Measurements from ENCODE around the gene SNX12.
"Not testable (repeated sequence)": the region's sequence is repeated elsewhere in the genome, so short reads cannot be mapped to it uniquely, and the experiment has no call there.

SNX12 gene

DNA sequence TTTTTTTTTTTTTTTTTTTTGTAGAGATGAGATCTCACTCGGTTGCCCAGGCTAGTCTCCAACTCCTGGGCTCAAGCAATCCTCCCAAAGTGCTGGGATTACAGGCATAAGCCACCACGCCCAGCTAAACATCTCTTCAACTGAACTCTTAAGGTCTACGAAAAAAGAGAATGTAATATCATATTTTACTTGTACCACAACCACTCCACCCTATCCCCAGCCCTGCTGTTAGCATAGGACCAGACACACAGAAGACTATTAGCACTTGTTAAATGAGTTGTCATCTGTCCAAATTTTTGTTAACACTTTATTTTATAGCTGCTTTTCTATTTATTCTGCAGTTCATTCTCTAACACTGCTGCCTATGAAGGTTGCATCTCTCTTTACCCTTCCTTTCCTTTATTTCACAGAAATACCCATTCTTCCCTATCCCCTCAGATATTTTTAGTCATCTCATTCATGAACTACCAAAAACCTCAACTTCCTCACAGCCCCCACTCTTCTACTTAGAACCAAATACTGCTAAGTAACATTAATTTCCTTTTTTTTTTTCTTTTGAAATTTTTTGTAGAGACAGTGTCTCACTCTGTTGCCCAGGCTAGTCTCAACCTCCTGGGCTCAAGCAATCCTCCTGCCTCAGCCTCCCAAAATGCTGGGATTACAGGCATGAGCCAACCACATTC, 10.1 kb downstream of the SNX12 start:
- H3K27ac ChIP-seq (ENCODE audit: low read depth in 2 of 2, low read length in 2 of 2) = no peak overlapping the region
- H3K9me3 ChIP-seq (ENCODE audit: control insufficient read depth in 2 of 2, low read length in 2 of 2) = no peaks in the 10 kb centered on the region
- no peaks in the 10 kb centered on the region for H3K4me1 ChIP-seq (ENCODE audit: control insufficient read depth in 2 of 2, insufficient read depth in 2 of 2, low read length in 2 of 2)
- H3K9ac ChIP-seq (ENCODE audit: low read depth in 1 of 2, low read length in 2 of 2) = no peak overlapping the region
- peaks cover 0 to 2% of the 10 kb centered on the region in 2 donors for H3K27me3 ChIP-seq (ENCODE audit: control insufficient read depth in 2 of 2, insufficient read depth in 2 of 2, low read length in 2 of 2)
- peaks cover 6 to 17% of the 10 kb centered on the region in 2 donors for H3K36me3 ChIP-seq (ENCODE audit: control insufficient read depth in 2 of 2, insufficient read depth in 2 of 2, low read length in 2 of 2)
- H3K4me3 ChIP-seq (ENCODE audit: low read length in 2 of 2) = no peak overlapping the region

- Histone ChIP-seq H3K36me3 (ENCODE audit: control insufficient read depth in 2 of 2, insufficient read depth in 2 of 2, low read length in 2 of 2) (peaks cover 6 to 17% of the 10 kb centered on the region in 2 donors), H3K4me1 (ENCODE audit: control insufficient read depth in 2 of 2, insufficient read depth in 2 of 2, low read length in 2 of 2) (no peaks in the 10 kb centered on the region), H3K9me3 (ENCODE audit: control insufficient read depth in 2 of 2, low read length in 2 of 2) (no peaks in the 10 kb centered on the region), H3K4me3 (ENCODE audit: low read length in 2 of 2) (no peak overlapping the region), H3K9ac (ENCODE audit: low read depth in 1 of 2, low read length in 2 of 2) (no peak overlapping the region), H3K27me3 (ENCODE audit: control insufficient read depth in 2 of 2, insufficient read depth in 2 of 2, low read length in 2 of 2) (peaks cover 0 to 2% of the 10 kb centered on the region in 2 donors), H3K27ac (ENCODE audit: low read depth in 2 of 2, low read length in 2 of 2) (no peak overlapping the region)
These were observed 11.3 kb downstream of the SNX12 start for GRCh38 chrX:71056867-71057266.

GRCh38 chrX:71053217-71053621, 14.9 kb downstream of the SNX12 start:
- no peak overlapping the region for H3K9ac ChIP-seq (ENCODE audit: low read depth in 1 of 2, low read length in 2 of 2)
- no peaks in the 10 kb centered on the region for H3K9me3 ChIP-seq (ENCODE audit: control insufficient read depth in 2 of 2, low read length in 2 of 2)
- no peaks in the 10 kb centered on the region for H3K4me1 ChIP-seq (ENCODE audit: control insufficient read depth in 2 of 2, insufficient read depth in 2 of 2, low read length in 2 of 2)
- H3K36me3 ChIP-seq (ENCODE audit: control insufficient read depth in 2 of 2, insufficient read depth in 2 of 2, low read length in 2 of 2) = no peaks in the 10 kb centered on the region
- H3K27me3 ChIP-seq (ENCODE audit: control insufficient read depth in 2 of 2, insufficient read depth in 2 of 2, low read length in 2 of 2) = no peaks in the 10 kb centered on the region
- H3K4me3 ChIP-seq (ENCODE audit: low read length in 2 of 2) = no peak overlapping the region
- no peak overlapping the region for H3K27ac ChIP-seq (ENCODE audit: low read depth in 2 of 2, low read length in 2 of 2)

DNA sequence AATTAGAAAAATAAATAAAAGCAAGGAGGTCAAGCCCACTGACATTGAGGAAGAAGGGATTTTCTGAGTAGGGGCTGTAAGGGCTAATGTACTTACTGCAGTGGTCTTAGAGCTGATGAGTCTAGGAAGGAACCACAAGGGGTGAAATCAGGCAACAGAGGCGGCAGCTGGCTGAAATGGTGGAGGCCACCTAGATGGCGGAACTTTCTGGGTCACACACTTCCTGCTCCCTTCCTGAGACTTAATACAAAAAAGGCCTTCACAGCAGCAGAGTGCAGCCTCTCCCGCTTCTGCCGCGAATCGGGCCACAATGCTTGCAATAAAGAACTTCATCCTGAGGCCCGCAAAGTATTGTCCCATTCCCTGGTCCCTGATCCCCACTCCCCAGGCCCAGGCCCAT, 15.4 kb downstream of the SNX12 start:
- no peak overlapping the region for H3K27ac ChIP-seq (ENCODE audit: low read depth in 2 of 2, low read length in 2 of 2)
- no peaks in the 10 kb centered on the region for H3K36me3 ChIP-seq (ENCODE audit: control insufficient read depth in 2 of 2, insufficient read depth in 2 of 2, low read length in 2 of 2)
- H3K4me1 ChIP-seq (ENCODE audit: control insufficient read depth in 2 of 2, insufficient read depth in 2 of 2, low read length in 2 of 2) = no peaks in the 10 kb centered on the region
- H3K27me3 ChIP-seq (ENCODE audit: control insufficient read depth in 2 of 2, insufficient read depth in 2 of 2, low read length in 2 of 2) = no peaks in the 10 kb centered on the region
- no peak overlapping the region for H3K4me3 ChIP-seq (ENCODE audit: low read length in 2 of 2)
- H3K9me3 ChIP-seq (ENCODE audit: control insufficient read depth in 2 of 2, low read length in 2 of 2) = no peaks in the 10 kb centered on the region
- H3K9ac ChIP-seq (ENCODE audit: low read depth in 1 of 2, low read length in 2 of 2) = no peak overlapping the region

DNA sequence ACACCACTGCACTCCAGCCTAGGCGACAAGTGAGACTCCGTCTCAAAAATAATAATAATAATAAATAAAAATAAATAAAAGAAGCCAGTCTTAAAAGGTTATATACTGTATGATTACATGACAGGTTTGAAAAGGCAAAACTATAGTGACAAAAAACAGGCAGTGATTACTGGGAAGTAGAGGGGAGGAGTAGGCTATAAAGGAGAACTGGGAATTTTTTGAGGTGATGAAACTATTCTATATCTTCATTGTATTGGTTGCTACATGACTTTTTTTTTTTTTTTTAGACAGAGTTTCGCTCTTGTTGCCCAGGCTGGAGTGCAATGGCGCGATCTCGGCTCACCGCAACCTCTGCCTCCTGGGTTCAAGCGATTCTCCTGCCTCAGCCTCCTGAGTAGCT, 20.2 kb downstream of the SNX12 start:
- not testable (repeated sequence) for H3K4me3 ChIP-seq (ENCODE audit: low read length in 2 of 2); H3K9me3 ChIP-seq (ENCODE audit: control insufficient read depth in 2 of 2, low read length in 2 of 2); H3K4me1 ChIP-seq (ENCODE audit: control insufficient read depth in 2 of 2, insufficient read depth in 2 of 2, low read length in 2 of 2); H3K9ac ChIP-seq (ENCODE audit: low read depth in 1 of 2, low read length in 2 of 2); H3K27ac ChIP-seq (ENCODE audit: low read depth in 2 of 2, low read length in 2 of 2); H3K36me3 ChIP-seq (ENCODE audit: control insufficient read depth in 2 of 2, insufficient read depth in 2 of 2, low read length in 2 of 2); H3K27me3 ChIP-seq (ENCODE audit: control insufficient read depth in 2 of 2, insufficient read depth in 2 of 2, low read length in 2 of 2)

GRCh38 chrX:71017396-71017939, 50.7 kb downstream of the SNX12 start:
- H3K9me3 ChIP-seq (ENCODE audit: control insufficient read depth in 2 of 2, low read length in 2 of 2) = no peaks in the 10 kb centered on the region
- no peaks in the 10 kb centered on the region for H3K4me1 ChIP-seq (ENCODE audit: control insufficient read depth in 2 of 2, insufficient read depth in 2 of 2, low read length in 2 of 2)
- H3K9ac ChIP-seq (ENCODE audit: low read depth in 1 of 2, low read length in 2 of 2) = no peak overlapping the region

More at GRCh38 chrX:71017396-71017939, 50.7 kb downstream of the SNX12 start:
- Histone ChIP-seq H3K27me3 (ENCODE audit: control insufficient read depth in 2 of 2, insufficient read depth in 2 of 2, low read length in 2 of 2) (no peaks in the 10 kb centered on the region), H3K27ac (ENCODE audit: low read depth in 2 of 2, low read length in 2 of 2) (no peak overlapping the region), H3K4me3 (ENCODE audit: low read length in 2 of 2) (no peak overlapping the region), H3K36me3 (ENCODE audit: control insufficient read depth in 2 of 2, insufficient read depth in 2 of 2, low read length in 2 of 2) (no peaks in the 10 kb centered on the region)

Measured in mucosa of rectum (tissue), 2 donors.